Ishikawa (cell line): Measurements from ENCODE around the gene S100A2.

ENCODE experiments used
- CEBPB ChIP-seq: IDR thresholded peaks from 2 replicates; pipeline ENCODE4 v1.6.1; 2012
- CREB1 ChIP-seq: IDR thresholded peaks from 2 replicates; pipeline ENCODE4 v1.6.1; 2012; ENCODE audit warnings: low read depth
- EGR1 ChIP-seq: IDR thresholded peaks from 2 replicates; pipeline ENCODE4 v1.6.1; 2012
- EP300 ChIP-seq: IDR thresholded peaks from 2 replicates; pipeline ENCODE4 v1.6.1; 2012; ENCODE audit warnings: borderline replicate concordance
- FOXM1 ChIP-seq: IDR thresholded peaks from 2 replicates; pipeline ENCODE4 v1.6.1; 2012; ENCODE audit warnings: low read depth, borderline replicate concordance
- NFIC ChIP-seq: IDR thresholded peaks from 2 replicates; pipeline ENCODE4 v1.6.1; 2012
- RAD21 ChIP-seq: IDR thresholded peaks from 2 replicates; pipeline ENCODE4 v1.6.1; 2012; ENCODE audit warnings: low read depth
- TAF1 ChIP-seq: IDR thresholded peaks from 2 replicates; pipeline ENCODE4 v1.6.1; 2012; ENCODE audit warnings: low read depth, mild to moderate bottlenecking
- TCF12 ChIP-seq: IDR thresholded peaks from 2 replicates; pipeline ENCODE4 v1.6.1; 2012; ENCODE audit warnings: low read depth
- TEAD4 ChIP-seq: IDR thresholded peaks from 2 replicates; pipeline ENCODE4 v1.6.1; 2012
- YY1 ChIP-seq: IDR thresholded peaks from 2 replicates; pipeline ENCODE4 v1.6.1; 2012; ENCODE audit warnings: low read depth
- ZBTB7A ChIP-seq: IDR thresholded peaks from 2 replicates; pipeline ENCODE4 v1.6.1; 2012; ENCODE audit warnings: low read depth
- TF ChIP-seq, protein P1 (sequence below): IDR thresholded peaks from 2 replicates; pipeline ENCODE4 v1.6.1; 2012
- TF ChIP-seq, protein P2 (sequence below): IDR thresholded peaks from 2 replicates; pipeline ENCODE4 v1.6.1; 2012; ENCODE audit warnings: low read depth, mild to moderate bottlenecking
- TF ChIP-seq, protein P3 (sequence below): IDR thresholded peaks from 2 replicates; pipeline ENCODE4 v1.6.1; 2012

Gene S100A2

DNA sequence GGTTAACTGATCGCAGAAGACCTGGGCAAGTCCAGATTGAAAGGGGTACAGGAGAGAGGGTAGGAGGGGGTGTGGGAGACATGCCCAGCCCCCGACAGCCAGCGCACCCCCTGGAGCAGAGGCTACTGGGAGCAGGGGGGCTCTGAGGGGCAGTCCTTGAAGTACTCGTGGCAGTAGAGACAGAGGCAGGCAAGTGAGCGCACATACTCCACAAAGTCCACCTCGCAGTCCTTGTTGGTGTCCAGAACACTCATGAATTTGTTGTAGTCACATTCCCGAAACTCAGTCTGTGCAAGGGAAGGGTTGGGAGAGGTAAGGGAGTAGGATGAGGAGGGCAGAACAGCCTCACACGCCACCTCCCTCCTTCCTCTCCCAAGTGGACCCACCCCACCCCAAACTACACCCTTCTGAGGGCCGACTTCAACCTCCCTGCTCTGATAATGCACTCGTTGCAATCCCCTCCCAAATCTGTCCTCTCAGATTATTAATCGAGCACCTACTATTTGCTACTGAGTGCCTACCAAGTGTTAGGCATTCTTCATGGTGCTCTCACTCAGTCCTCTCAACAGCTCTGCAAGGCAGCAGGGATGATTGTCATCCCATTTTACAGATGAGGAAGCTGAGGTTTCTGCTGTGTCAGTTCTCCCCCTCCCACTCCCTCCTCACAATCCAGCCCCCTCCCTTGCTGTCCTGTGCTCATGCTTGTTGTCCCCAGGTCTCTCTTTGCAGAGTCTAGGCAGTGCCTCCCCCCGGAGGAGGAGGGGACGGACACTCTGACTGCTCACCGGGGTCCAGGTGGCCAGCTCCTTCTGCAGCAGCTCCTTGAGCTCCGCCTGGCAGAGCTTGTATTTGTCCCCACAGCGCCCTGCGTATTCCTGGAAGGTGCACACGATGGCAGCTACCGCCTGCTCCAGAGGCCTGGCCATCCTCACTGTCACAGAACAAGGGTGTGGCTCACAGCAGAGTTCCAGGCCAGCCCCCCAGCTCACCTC is 17.8 kb downstream of the S100A2 start:
- TF ChIP-seq TCF12 (no peak), CEBPB (no peak), RAD21 (no peak), ZBTB7A (no peak), EP300 (no peak), NFIC (no peak), TAF1 (no peak), YY1 (no peak), FOXM1 (no peak), EGR1 (no peak), CREB1 (no peak), TEAD4 (no peak)
- TF ChIP-seq, protein P1, sequence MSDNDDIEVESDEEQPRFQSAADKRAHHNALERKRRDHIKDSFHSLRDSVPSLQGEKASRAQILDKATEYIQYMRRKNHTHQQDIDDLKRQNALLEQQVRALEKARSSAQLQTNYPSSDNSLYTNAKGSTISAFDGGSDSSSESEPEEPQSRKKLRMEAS, result no peak
- TF ChIP-seq, protein P2, sequence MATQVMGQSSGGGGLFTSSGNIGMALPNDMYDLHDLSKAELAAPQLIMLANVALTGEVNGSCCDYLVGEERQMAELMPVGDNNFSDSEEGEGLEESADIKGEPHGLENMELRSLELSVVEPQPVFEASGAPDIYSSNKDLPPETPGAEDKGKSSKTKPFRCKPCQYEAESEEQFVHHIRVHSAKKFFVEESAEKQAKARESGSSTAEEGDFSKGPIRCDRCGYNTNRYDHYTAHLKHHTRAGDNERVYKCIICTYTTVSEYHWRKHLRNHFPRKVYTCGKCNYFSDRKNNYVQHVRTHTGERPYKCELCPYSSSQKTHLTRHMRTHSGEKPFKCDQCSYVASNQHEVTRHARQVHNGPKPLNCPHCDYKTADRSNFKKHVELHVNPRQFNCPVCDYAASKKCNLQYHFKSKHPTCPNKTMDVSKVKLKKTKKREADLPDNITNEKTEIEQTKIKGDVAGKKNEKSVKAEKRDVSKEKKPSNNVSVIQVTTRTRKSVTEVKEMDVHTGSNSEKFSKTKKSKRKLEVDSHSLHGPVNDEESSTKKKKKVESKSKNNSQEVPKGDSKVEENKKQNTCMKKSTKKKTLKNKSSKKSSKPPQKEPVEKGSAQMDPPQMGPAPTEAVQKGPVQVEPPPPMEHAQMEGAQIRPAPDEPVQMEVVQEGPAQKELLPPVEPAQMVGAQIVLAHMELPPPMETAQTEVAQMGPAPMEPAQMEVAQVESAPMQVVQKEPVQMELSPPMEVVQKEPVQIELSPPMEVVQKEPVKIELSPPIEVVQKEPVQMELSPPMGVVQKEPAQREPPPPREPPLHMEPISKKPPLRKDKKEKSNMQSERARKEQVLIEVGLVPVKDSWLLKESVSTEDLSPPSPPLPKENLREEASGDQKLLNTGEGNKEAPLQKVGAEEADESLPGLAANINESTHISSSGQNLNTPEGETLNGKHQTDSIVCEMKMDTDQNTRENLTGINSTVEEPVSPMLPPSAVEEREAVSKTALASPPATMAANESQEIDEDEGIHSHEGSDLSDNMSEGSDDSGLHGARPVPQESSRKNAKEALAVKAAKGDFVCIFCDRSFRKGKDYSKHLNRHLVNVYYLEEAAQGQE, result no peak
- TF ChIP-seq, protein P3, sequence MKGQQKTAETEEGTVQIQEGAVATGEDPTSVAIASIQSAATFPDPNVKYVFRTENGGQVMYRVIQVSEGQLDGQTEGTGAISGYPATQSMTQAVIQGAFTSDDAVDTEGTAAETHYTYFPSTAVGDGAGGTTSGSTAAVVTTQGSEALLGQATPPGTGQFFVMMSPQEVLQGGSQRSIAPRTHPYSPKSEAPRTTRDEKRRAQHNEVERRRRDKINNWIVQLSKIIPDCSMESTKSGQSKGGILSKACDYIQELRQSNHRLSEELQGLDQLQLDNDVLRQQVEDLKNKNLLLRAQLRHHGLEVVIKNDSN, result no peak

DNA sequence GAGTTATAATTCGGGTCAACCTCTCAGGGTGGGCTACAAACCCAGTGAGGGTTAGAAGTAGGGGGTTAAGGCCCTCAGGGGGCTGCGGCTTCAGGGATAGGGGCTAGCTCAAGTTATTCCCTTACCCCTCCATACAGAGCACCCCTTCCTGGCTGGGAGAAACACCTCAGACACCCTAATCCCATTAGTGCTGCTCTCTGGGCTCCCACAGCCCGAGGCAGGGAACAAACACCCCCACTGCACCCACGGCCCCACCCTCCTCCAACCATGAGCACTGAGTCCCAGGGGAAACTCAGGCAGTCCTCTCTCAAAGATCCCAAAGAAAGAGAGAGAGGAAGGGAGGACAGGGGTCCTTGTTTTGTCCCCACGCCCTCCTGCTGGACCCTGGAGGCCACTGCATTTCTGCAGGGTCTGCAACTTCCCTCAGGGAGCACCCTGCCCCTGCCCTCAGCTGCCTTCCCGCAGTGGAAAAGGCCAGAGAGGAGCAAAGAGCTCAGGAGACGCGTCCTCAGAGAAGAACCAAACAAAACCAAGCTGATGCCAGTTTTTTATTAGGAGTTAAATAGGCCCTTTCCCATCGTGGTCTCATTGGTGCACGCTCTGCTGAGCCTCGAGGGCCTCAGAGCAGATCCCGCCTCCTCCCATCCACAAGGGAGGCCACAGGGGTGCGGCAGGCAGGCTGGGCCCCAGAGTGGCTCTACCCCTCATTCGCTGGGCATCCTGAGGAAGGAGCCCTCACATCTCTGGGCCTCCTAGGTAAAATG is 18.7 kb downstream of the S100A2 start:
- TF ChIP-seq, protein P1, result peak; percentile 69
- TF ChIP-seq CEBPB, result no peak

DNA sequence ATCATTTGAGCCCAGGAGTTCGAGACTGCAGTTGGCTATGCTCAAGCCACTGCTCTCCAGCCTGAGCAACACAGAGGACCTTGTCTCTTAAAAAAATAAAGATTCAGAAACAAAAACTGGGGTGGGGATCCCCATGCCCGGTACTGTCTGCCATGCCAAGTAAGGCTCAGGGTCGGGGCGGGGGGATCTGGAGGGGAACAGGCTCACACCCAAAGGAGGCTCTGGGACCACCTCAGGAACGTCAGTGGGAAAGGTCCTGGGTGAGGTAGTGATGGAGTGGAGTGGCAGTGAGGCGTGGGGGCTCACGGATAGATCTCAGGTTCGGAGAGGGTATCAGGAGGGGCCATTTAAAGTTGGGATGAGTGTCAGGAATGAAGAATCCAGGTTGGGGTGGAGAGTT is 19.3 kb downstream of the S100A2 start:
- TF ChIP-seq TAF1 (no peak), ZBTB7A (no peak), TCF12 (no peak), EP300 (no peak), FOXM1 (no peak), RAD21 (no peak), CREB1 (no peak), NFIC (no peak), EGR1 (no peak), TEAD4 (no peak)
- TF ChIP-seq, protein P1, result no peak

DNA sequence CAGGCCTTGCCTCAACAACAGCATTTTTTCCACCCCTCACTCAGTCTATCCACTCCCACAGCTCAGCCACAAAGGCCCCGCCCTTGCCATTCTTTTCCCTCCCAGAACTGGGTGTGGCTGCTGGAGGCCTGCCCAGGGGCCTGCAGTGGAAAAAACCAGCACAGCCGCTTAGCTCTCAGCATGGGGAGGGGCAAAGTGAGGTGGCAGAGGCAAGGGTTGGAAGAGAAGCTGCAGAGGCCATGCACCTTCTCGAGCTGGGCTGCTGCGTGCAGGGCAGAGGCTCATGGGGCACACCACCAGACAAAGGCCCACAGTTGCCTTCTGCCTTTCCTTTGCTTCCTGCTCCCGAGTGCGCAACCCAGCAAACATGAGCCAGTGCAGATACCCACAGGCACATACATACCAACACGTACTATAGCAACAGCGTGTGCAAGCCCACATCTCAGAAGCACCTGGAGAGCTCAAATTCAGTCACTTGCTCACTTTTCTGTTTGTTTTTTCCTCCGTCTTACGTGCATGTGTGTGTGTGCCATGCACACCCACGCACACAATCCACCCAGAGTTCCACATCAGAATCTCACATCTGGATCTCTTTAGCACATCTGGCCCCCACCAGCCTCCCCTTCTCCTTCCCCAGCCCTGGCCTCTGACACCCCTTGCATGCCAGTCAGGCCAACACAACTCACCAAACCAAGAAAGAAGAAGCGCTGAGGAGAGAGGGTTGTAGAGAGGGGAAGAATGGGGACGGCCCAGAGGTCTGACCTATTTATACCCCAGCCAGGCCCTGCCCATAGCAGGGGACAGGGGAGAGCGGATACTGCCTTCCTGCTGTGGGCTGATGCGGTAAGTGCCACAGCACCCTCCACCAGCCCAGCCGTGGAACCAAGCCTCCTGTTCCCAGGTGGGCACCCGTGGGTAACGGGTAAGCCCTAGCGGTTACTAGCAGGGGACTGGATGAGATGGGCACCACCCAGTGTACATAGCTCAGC is 20.3 kb downstream of the S100A2 start, which contains the start of gene S100A4:
Gene S100A4, minus strand, starts transcription at position 740 of the 989 bp plus-strand sequence. CDS start 1,012 bp downstream, outside the sequence.
- peak; percentile 60; the same call in 1 of the 2 replicates for TF ChIP-seq TAF1
- no peak for TF ChIP-seq CREB1
- TF ChIP-seq RAD21, result no peak; the same call in 1 of the 2 replicates
- TF ChIP-seq EP300, result peak; percentile 75; the same call in 1 of the 2 replicates
- TF ChIP-seq, protein P2, result no peak
- TF ChIP-seq EGR1, result 0 out of 2 replicates have a peak, but pooled peaks have one; percentile 44
- TF ChIP-seq YY1, result peak; percentile 18; the same call in 1 of the 2 replicates
- TF ChIP-seq TEAD4, result no peak
- TF ChIP-seq, protein P1, result peak; percentile 76
- peak; percentile 81 for TF ChIP-seq NFIC
- no peak for TF ChIP-seq ZBTB7A
- TF ChIP-seq FOXM1, result peak; percentile 35; the same call in 1 of the 2 replicates
